OCI-LY7 (cell line): ENCODE measurements around the gene TXNL4A. TPM values are rescaled to one million over a fixed set of nuclear protein-coding genes. Genes with fewer than 3 reads are reported as not detected.

Experiments used
- BruUV-seq: library from RNA; stranded (reverse); fragments of 400-500 nt; replicated peaks from 2 replicates; lab custom pipeline; 2021; lab: Mats Ljungman, UMichigan
- CTCF ChIA-PET: fragments of 300-600 bp; sonication (Branson Sonifier 250); formaldehyde crosslinking; loops from one replicate; lab custom pipeline; 2022; ENCODE audit warnings: antibody characterized with exemption; ENCODE audit not compliant: unreplicated experiment; lab: Charles Lee
- POLR2A ChIA-PET: fragments of 300-600 bp; sonication (Branson Sonifier 250); formaldehyde crosslinking; loops from one replicate; lab custom pipeline; 2022; ENCODE audit warnings: antibody characterized with exemption; lab: Charles Lee
- DNase-seq: peaks from one replicate; pipeline ENCODE4 v3.0.0-alpha.2; 2015; ENCODE audit warnings: low spot score
- H2AFZ ChIP-seq: fragments of 200-600 bp; sonication (generic), shearing (Covaris generic); 2 replicates; pipeline ENCODE4 v1.6.1; 2014; ENCODE audit warnings: mild to moderate bottlenecking, antibody characterized with exemption, low read length, moderate library complexity
- H3K27ac ChIP-seq: fragments of 200-600 bp; sonication (generic); 2 replicates; pipeline ENCODE4 v1.5.1; 2014; ENCODE audit warnings: mixed run types, low read depth, mild to moderate bottlenecking, moderate library complexity, low read length, inconsistent platforms; ENCODE audit not compliant: poor library complexity, severe bottlenecking
- H3K36me3 ChIP-seq: fragments of 200-600 bp; sonication (generic); 2 replicates; pipeline ENCODE4 v1.6.1; 2014; ENCODE audit warnings: mild to moderate bottlenecking, antibody characterized with exemption, low read length, moderate library complexity, mixed read lengths; ENCODE audit not compliant: insufficient read depth
- H3K4me1 ChIP-seq: fragments of 200-600 bp; sonication (generic); 2 replicates; pipeline ENCODE4 v1.5.1; 2014; ENCODE audit warnings: mild to moderate bottlenecking, low read length; ENCODE audit not compliant: insufficient read depth, poor library complexity, severe bottlenecking
- H3K4me2 ChIP-seq: fragments of 200-600 bp; sonication (generic); 2 replicates; pipeline ENCODE4 v1.6.1; 2014; ENCODE audit warnings: mild to moderate bottlenecking, low read length
- H3K4me3 ChIP-seq: fragments of 200-600 bp; sonication (generic); 2 replicates; pipeline ENCODE4 v1.5.1; 2014; ENCODE audit warnings: mild to moderate bottlenecking, low read depth, low read length; ENCODE audit not compliant: poor library complexity, severe bottlenecking
- H3K79me2 ChIP-seq: fragments of 200-600 bp; sonication (generic); 2 replicates; pipeline ENCODE4 v1.6.1; 2016; ENCODE audit warnings: low read depth, mild to moderate bottlenecking, low read length, moderate library complexity, mixed read lengths; ENCODE audit not compliant: insufficient read depth
- H3K9me2 ChIP-seq: fragments of 200-600 bp; sonication (generic); 2 replicates; pipeline ENCODE4 v1.6.1; 2016; ENCODE audit warnings: mild to moderate bottlenecking, low read length, mixed read lengths; ENCODE audit not compliant: insufficient read depth
- H3K9me3 ChIP-seq: fragments of 200-600 bp; sonication (generic); 2 replicates; pipeline ENCODE4 v1.6.1; 2014; ENCODE audit warnings: mild to moderate bottlenecking, mixed run types, low read length, mixed read lengths
- H4K20me1 ChIP-seq: fragments of 200-600 bp; sonication (generic); 2 replicates; pipeline ENCODE4 v1.6.1; 2014; ENCODE audit warnings: mild to moderate bottlenecking, antibody characterized with exemption, low read length, moderate library complexity, mixed read lengths; ENCODE audit not compliant: insufficient read depth
- CTCF ChIP-seq: fragments of 200-600 bp; sonication (generic); conservative IDR thresholded peaks from 2 replicates; pipeline ENCODE4 v1.5.1; 2014; ENCODE audit warnings: mild to moderate bottlenecking, antibody characterized with exemption, low read length, moderate library complexity, mixed read lengths
- EZH2phosphoT487 ChIP-seq: fragments of 200-600 bp; sonication (generic); IDR thresholded peaks from 2 replicates; pipeline ENCODE4 v1.6.1; 2018; ENCODE audit warnings: low read depth, borderline replicate concordance, mild to moderate bottlenecking, mixed run types, antibody characterized with exemption, low read length, moderate library complexity, mixed read lengths
- intact Hi-C: fragments of 100-400 bp; cut with micrococcal nuclease; formaldehyde crosslinking; loops from one replicate; pipeline ENCODE4 v1.10.0; 2022; ENCODE audit not compliant: unreplicated experiment
- total RNA-seq, 2 experiments: library from RNA; depleted of rRNA in 1 of 2; stranded (reverse); fragments of >200 nt in 1 of 2; shearing (Covaris generic) in 1 of 2; gene quantifications; 2 replicates each; pipeline ENCODE4 v1.2.3, GENCODE V29; 2014 to 2022

Gene TXNL4A
- total RNA-seq, 2 experiments from 2014 or later = 44.7 to 91.4 TPM

- Histone ChIP-seq H4K20me1 (no peaks in the 10 kb centered on the region), H3K4me1 (no peaks in the 10 kb centered on the region), H3K9me2 (no peaks in the 10 kb centered on the region), H3K27ac (no peak overlapping the region), H3K4me3 (no peak overlapping the region), H3K79me2 (no peaks in the 10 kb centered on the region), H3K4me2 (no peak overlapping the region), H3K36me3 (peaks cover 21% of the 10 kb centered on the region), H3K9me3 (peaks cover 9% of the 10 kb centered on the region; the same call in 1 of the 2 replicates), H2AFZ (no peak overlapping the region)
- intact Hi-C loops = no loop called here
- POLR2A ChIA-PET = no interaction called here
- DNase-seq = no peak
- CTCF ChIA-PET = no interaction called here
- TF ChIP-seq CTCF (no peak), EZH2phosphoT487 (no peak)
- BruUV-seq = no TSS peak
Measured at GRCh38 chr18:79935925-79936324, 52.4 kb downstream of the TXNL4A start.

GRCh38 chr18:79935499-79935898, 52.9 kb downstream of the TXNL4A start:
- Histone ChIP-seq H3K4me2 (no peak overlapping the region), H2AFZ (no peak overlapping the region), H3K9me3 (peaks cover 9% of the 10 kb centered on the region; the same call in 1 of the 2 replicates), H3K4me1 (no peaks in the 10 kb centered on the region), H3K9me2 (no peaks in the 10 kb centered on the region), H3K27ac (no peak overlapping the region), H3K79me2 (no peaks in the 10 kb centered on the region), H3K4me3 (no peak overlapping the region), H4K20me1 (no peaks in the 10 kb centered on the region), H3K36me3 (peaks cover 23% of the 10 kb centered on the region)
- BruUV-seq = no TSS peak
- no peak for TF ChIP-seq EZH2phosphoT487
- TF ChIP-seq CTCF = no peak
- CTCF ChIA-PET = no interaction called here
- POLR2A ChIA-PET = no interaction called here
- intact Hi-C loops = no loop called here
- no peak for DNase-seq

- intact Hi-C loops = no loop called here
Measured at GRCh38 chr18:79935098-79935480, 53.3 kb downstream of the TXNL4A start.

More at GRCh38 chr18:79935098-79935480, 53.3 kb downstream of the TXNL4A start:
- peaks cover 13% of the 10 kb centered on the region; the same call in 1 of the 2 replicates for H3K9me3 ChIP-seq
- no peak overlapping the region for H3K27ac ChIP-seq
- no peak overlapping the region for H2AFZ ChIP-seq
- no peaks in the 10 kb centered on the region for H3K9me2 ChIP-seq
- no peak overlapping the region for H3K4me3 ChIP-seq
- TF ChIP-seq CTCF (no peak), EZH2phosphoT487 (no peak)
- H3K36me3 ChIP-seq = peaks cover 26% of the 10 kb centered on the region
- BruUV-seq = no TSS peak
- H4K20me1 ChIP-seq = no peaks in the 10 kb centered on the region
- ChIA-PET CTCF (no interaction called here), POLR2A (no interaction called here)
- DNase-seq = no peak
- no peaks in the 10 kb centered on the region for H3K4me1 ChIP-seq
- no peak overlapping the region for H3K4me2 ChIP-seq
- H3K79me2 ChIP-seq = no peaks in the 10 kb centered on the region
